Peyer's patch (tissue), 4 donors: Measurements from ENCODE around the gene SLC9A8. TPM values are rescaled to one million over a fixed set of nuclear protein-coding genes. Genes with fewer than 3 reads are reported as not detected.
"Not testable (repeated sequence)": the region's sequence is repeated elsewhere in the genome, so short reads cannot be mapped to it uniquely, and the experiment has no call there.

Experiments
- DNase-seq, 3 donors: peaks; one replicate each; pipeline ENCODE4 v3.0.0-alpha.2; 2017 to 2019
- H3K27ac ChIP-seq, 4 donors: fragments of 200-600 bp; sonication (generic); one replicate each; pipeline ENCODE4 v1.5.1; 2016 to 2019
- H3K27me3 ChIP-seq, 2 donors: fragments of 200-600 bp; sonication (generic); one replicate each; pipeline ENCODE4 v1.5.1; 2019
- H3K36me3 ChIP-seq, 3 donors: fragments of 200-600 bp; sonication (generic); one replicate each; pipeline ENCODE4 v1.5.1; 2016 to 2019
- H3K4me1 ChIP-seq, 4 donors: fragments of 200-600 bp; sonication (generic); one replicate each; pipeline ENCODE4 v1.5.1; 2016 to 2019
- H3K4me3 ChIP-seq, 4 donors: fragments of 200-600 bp; sonication (generic); 1 replicate in 3 of 4; 2 replicates in 1 of 4; pipeline ENCODE4 v1.5.1; 2016 to 2019; ENCODE audit warnings: mild to moderate bottlenecking in 1 of 4
- H3K9me3 ChIP-seq, 4 donors: fragments of 200-600 bp; sonication (generic); one replicate each; pipeline ENCODE4 v1.5.1; 2016 to 2019; ENCODE audit warnings: mild to moderate bottlenecking in 1 of 4
- POLR2A ChIP-seq, 2 donors: fragments of 450-650 bp; IDR thresholded peaks; one replicate each; pipeline ENCODE4 v1.5.1; 2017; ENCODE audit warnings: antibody characterized with exemption in 2 of 2, mild to moderate bottlenecking in 2 of 2, moderate library complexity in 2 of 2
- total RNA-seq, 4 donors: library from RNA; depleted of rRNA; stranded (reverse); fragments of >200 nt; gene quantifications; one replicate each; pipeline ENCODE4 v1.1.0, GENCODE V29; 2016
- TF ChIP-seq, protein P1 (sequence below), 6 experiments: fragments of 450-650 bp in 4 of 6; fragments of 200-600 bp in 2 of 6; sonication (generic) in 1 of 6; IDR thresholded peaks; one replicate each; pipeline ENCODE4 v1.5.1; 2017 to 2019; ENCODE audit warnings: antibody characterized with exemption in 6 of 6, mild to moderate bottlenecking in 3 of 6, moderate library complexity in 1 of 6

Gene SLC9A8
- total RNA-seq, 4 donors from 2014 or later, result 15.6 to 24.4 (median 19.8) TPM

DNA sequence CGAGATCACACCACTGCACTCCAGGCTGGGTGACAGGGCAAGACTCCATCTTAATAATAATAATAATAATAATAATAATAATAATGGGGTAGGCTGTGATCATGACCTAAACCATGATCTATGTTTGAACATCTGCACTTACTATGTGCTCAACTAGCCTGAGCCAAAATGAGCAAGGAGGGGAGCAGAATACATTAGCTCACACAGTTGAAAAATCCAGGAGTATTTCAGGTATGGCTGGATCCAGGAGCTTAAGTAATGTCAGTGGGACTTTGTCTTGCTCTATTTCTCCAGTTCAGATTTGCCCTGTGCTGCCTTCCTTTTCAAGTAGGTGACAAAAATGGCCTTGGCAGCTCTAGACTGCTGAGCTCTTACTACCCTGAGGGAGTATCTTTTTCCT, 32.7 kb upstream of the SLC9A8 start:
- Histone ChIP-seq H3K4me3 (no peak overlapping the region), H3K4me1 (peaks cover 0 to 19% (median 4%) of the 10 kb centered on the region in 4 donors)
- DNase-seq, result no peak

DNA sequence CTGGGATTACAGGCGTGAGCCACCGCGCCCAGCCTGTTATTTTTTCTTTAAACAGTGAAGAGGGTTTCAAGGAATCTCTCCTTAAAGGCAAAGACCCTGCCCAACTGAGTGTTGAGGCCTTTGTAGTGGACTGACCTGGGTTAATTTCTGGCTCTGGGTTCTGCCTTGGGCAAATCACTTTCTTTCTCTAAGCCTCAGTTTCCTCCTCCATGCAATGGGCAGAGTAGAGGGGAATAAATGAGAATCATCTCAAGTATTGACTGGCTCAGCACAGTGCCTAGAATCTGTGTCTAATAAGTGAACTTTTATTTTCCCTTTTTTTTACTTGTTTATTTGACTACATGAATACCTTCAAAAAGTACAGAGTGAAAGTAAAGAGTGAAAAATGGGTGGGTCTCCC, 31.0 kb upstream of the SLC9A8 start:
- H3K27ac ChIP-seq, result no peak overlapping the region
- no peak for DNase-seq
- H3K27me3 ChIP-seq, result no peaks in the 10 kb centered on the region
- H3K36me3 ChIP-seq, result no peaks in the 10 kb centered on the region
- H3K9me3 ChIP-seq, result no peaks in the 10 kb centered on the region
- no peak for TF ChIP-seq POLR2A (IDR thresholded peaks at IDR 0.05)
- TF ChIP-seq, protein P1, sequence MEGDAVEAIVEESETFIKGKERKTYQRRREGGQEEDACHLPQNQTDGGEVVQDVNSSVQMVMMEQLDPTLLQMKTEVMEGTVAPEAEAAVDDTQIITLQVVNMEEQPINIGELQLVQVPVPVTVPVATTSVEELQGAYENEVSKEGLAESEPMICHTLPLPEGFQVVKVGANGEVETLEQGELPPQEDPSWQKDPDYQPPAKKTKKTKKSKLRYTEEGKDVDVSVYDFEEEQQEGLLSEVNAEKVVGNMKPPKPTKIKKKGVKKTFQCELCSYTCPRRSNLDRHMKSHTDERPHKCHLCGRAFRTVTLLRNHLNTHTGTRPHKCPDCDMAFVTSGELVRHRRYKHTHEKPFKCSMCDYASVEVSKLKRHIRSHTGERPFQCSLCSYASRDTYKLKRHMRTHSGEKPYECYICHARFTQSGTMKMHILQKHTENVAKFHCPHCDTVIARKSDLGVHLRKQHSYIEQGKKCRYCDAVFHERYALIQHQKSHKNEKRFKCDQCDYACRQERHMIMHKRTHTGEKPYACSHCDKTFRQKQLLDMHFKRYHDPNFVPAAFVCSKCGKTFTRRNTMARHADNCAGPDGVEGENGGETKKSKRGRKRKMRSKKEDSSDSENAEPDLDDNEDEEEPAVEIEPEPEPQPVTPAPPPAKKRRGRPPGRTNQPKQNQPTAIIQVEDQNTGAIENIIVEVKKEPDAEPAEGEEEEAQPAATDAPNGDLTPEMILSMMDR (IDR thresholded peaks at IDR 0.05), result no peak
- peaks cover 0 to 2% (median 0%) of the 10 kb centered on the region in 4 donors for H3K4me1 ChIP-seq
- H3K4me3 ChIP-seq, result no peak overlapping the region

More for the DNA sequence above, 32.7 kb upstream of the SLC9A8 start:
- no peak overlapping the region for H3K27ac ChIP-seq
- no peaks in the 10 kb centered on the region for H3K9me3 ChIP-seq
- TF ChIP-seq, protein P1 (IDR thresholded peaks at IDR 0.05), result no peak
- no peak for TF ChIP-seq POLR2A (IDR thresholded peaks at IDR 0.05)
- H3K27me3 ChIP-seq, result no peaks in the 10 kb centered on the region
- H3K36me3 ChIP-seq, result no peaks in the 10 kb centered on the region

DNA sequence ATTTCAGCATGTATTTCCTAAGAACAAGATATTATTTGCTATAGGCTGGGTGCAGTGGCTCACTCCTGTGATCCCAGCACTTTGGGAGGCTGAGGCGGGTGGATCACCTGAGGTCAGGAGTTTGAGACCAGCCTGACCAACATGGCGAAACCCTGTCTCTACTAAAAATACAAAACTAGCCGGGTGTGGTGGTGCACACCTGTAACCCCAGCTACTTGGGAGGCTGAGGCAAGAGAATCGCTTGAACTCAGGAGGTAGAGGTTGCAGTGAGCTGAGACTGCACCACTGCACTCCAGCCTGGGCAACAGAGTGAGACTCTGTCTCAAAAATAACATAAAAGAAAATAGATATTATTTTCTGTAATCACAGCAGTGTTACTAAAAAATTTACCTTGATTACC, 30.2 kb upstream of the SLC9A8 start:
- H3K36me3 ChIP-seq, DNase-seq, H3K9me3 ChIP-seq, H3K27me3 ChIP-seq, H3K4me3 ChIP-seq, H3K27ac ChIP-seq, H3K4me1 ChIP-seq: not testable (repeated sequence)

DNA sequence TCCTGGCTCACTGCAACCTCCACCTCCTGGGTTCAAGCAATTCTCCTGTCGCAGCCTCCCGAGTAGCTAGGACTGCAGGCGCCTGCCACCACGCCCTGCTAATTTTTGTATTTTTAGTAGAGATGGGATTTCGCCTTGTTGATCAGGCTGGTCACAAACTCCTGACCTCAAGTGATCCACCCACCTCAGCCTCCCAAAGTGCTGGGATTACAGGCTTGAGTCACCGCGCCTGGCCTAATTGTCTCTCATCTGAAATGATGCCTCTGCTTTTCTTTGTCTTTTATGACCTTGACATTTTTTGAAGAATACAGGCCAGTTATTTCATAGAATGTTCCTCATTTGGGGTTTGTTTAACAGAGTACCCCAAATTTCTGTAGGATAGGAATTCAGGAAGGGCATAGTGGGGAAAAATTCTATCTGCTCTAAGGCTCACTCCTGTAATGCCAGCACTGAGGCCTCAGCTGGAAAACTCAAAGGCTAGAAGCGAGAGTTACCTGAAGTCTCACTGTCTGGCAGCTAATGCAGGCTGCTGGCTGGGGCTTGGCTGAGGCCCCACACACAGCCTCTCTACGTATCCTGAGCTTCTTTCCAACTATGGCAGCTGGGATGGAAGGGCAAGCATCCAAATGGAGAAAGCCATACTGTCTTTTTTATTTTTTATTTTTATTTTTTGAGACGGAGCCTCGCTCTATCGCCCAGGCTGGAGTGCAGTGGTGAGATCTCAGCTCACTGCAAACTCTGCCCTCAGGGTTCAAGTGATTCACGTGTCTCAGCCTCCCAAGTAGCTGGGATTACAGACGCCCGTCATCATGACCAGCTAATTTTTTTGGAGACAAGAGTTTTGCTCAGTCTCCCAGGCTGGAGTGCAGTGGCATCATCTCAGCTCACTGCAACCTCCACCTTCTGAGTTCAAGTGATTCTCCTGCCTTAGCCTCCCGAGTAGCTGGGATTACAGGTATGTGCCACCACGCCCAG, 29.3 kb upstream of the SLC9A8 start:
- H3K27me3 ChIP-seq, H3K27ac ChIP-seq, H3K4me3 ChIP-seq, DNase-seq, H3K36me3 ChIP-seq, H3K4me1 ChIP-seq, H3K9me3 ChIP-seq: not testable (repeated sequence)

DNA sequence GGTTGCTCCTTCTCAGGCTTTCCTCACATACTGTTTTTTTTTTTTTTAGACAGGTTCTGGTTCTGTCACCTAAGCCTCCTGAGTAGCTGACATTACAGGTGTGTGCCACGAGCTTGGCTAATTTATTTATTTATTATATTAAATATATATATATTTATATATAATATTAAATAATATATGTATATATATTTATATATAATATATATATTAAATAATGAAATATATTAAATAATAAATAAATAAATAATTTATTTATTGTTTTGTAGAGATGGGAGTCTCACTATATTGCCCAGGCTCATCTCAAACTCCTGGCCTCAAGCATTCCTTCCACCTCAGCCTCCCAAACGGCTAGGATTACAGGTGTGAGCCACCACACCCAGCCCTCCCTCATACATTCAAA, 28.3 kb upstream of the SLC9A8 start:
- H3K27me3 ChIP-seq, result no peaks in the 10 kb centered on the region
- H3K27ac ChIP-seq, result no peak overlapping the region
- DNase-seq, result no peak
- no peaks in the 10 kb centered on the region for H3K9me3 ChIP-seq
- peaks cover 0 to 5% (median 0%) of the 10 kb centered on the region in 4 donors for H3K4me1 ChIP-seq
- H3K36me3 ChIP-seq, result no peaks in the 10 kb centered on the region
- TF ChIP-seq POLR2A (IDR thresholded peaks at IDR 0.05), result no peak
- TF ChIP-seq, protein P1 (IDR thresholded peaks at IDR 0.05), result no peak
- H3K4me3 ChIP-seq, result no peak overlapping the region

DNA sequence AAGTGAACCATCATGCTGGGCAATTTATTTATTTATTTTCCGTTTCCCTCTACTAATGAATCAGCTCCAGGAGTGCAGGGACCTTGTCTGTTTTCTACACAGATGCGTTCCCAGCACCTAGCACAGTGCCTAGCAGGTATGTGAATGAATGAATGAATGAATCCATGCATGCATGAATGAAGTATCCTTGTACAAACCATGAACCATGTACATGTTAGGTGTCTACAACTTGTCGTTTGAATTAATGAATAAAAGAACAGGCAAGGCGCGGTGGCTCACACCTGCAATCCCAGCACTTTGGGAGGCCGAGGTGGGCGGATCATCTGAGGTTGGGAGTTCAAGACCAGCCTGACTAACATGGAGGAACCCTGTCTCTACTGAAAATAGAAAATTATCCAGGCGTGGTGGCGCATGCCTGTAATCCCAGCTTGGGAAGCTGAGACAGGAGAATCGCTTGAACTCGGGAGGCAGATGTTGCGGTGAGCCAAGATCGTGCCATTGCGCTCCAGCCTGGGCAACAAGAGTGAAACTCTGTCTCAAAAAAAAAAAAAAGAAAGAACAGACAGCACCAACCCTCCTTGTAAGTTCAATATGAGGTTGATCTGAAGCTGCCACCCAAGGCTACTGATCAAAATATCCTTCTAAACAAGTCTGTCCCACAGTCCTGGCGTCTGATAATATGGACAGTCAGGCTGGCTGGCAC, 27.3 kb upstream of the SLC9A8 start:
- H3K36me3 ChIP-seq, result no peaks in the 10 kb centered on the region
- no peak for DNase-seq
- H3K27ac ChIP-seq, result peak overlapping the region in 1 of 4 donors; percentile 55
- H3K9me3 ChIP-seq, result no peaks in the 10 kb centered on the region
- no peaks in the 10 kb centered on the region for H3K27me3 ChIP-seq
- TF ChIP-seq POLR2A (IDR thresholded peaks at IDR 0.05), result no peak
- TF ChIP-seq, protein P1 (IDR thresholded peaks at IDR 0.05), result no peak
- H3K4me3 ChIP-seq, result no peak overlapping the region
- peaks cover 0 to 8% (median 2%) of the 10 kb centered on the region in 4 donors for H3K4me1 ChIP-seq
